ENCODE results near the gene ALDH5A1. TPM values are rescaled to one million over a fixed set of nuclear protein-coding genes. Genes with fewer than 3 reads are reported as not detected.
"Not testable (repeated sequence)": the region's sequence is repeated elsewhere in the genome, so short reads cannot be mapped to it uniquely, and the experiment has no call there.

Gene ALDH5A1
- total RNA-seq, 2 donors from 2014 or later: 8.0 to 14.7 TPM

- Mint-ChIP-seq H3K27me3 (ENCODE audit: low read depth) (no peaks in the 10 kb centered on the region), H3K27ac (no peak overlapping the region), H3K4me1 (ENCODE audit: low read depth) (peaks cover 25% of the 10 kb centered on the region), H3K4me3 (peak overlapping the region; percentile 87), H3K9me3 (peaks cover 1 to 2% of the 10 kb centered on the region in 2 donors), H3K36me3 (ENCODE audit: insufficient read depth in 2 of 2) (peaks cover 6 to 7% of the 10 kb centered on the region in 2 donors)
- ATAC-seq (replicated peaks in 1 of 2) (peak; percentile 4 to 6), DNase-seq (no peak)
These were observed 586 bp upstream of the ALDH5A1 start for GRCh38 chr6:24493945-24494820.

GRCh38 chr6:24497254-24497970 lies 2.6 kb downstream of the ALDH5A1 start:
- DNase-seq: no peak
- Mint-ChIP-seq H3K9me3 (peaks cover 1 to 2% of the 10 kb centered on the region in 2 donors), H3K36me3 (ENCODE audit: insufficient read depth in 2 of 2) (peaks cover 6 to 7% of the 10 kb centered on the region in 2 donors), H3K27ac (no peak overlapping the region), H3K27me3 (ENCODE audit: low read depth) (no peaks in the 10 kb centered on the region), H3K4me3 (no peak overlapping the region), H3K4me1 (ENCODE audit: low read depth) (peaks cover 38% of the 10 kb centered on the region)
- ATAC-seq (replicated peaks in 1 of 2): no peak

GRCh38 chr6:24500683-24501082 lies 5.9 kb downstream of the ALDH5A1 start:
- no peak overlapping the region for H3K4me3 Mint-ChIP-seq
- no peak for ATAC-seq (replicated peaks in 1 of 2)
- H3K36me3 Mint-ChIP-seq (ENCODE audit: insufficient read depth in 2 of 2): peaks cover 6 to 7% of the 10 kb centered on the region in 2 donors
- no peak overlapping the region for H3K27ac Mint-ChIP-seq
- no peak for DNase-seq
- H3K9me3 Mint-ChIP-seq: peaks cover 1 to 2% of the 10 kb centered on the region in 2 donors
- H3K4me1 Mint-ChIP-seq (ENCODE audit: low read depth): peaks cover 23% of the 10 kb centered on the region
- H3K27me3 Mint-ChIP-seq (ENCODE audit: low read depth): no peaks in the 10 kb centered on the region

- peaks cover 4 to 6% of the 10 kb centered on the region in 2 donors for H3K36me3 Mint-ChIP-seq (ENCODE audit: insufficient read depth in 2 of 2)
- H3K27ac Mint-ChIP-seq: no peak overlapping the region
- H3K4me3 Mint-ChIP-seq: no peak overlapping the region
- H3K4me1 Mint-ChIP-seq (ENCODE audit: low read depth): peaks cover 22% of the 10 kb centered on the region
- peaks cover 1 to 2% of the 10 kb centered on the region in 2 donors for H3K9me3 Mint-ChIP-seq
- DNase-seq (peak in 1 of 2 donors; percentile 19), ATAC-seq (replicated peaks in 1 of 2) (peak; percentile 66 to 82)
- H3K27me3 Mint-ChIP-seq (ENCODE audit: low read depth): no peaks in the 10 kb centered on the region
These were observed 6.6 kb downstream of the ALDH5A1 start for GRCh38 chr6:24501374-24501773.

GRCh38 chr6:24501914-24502313 lies 7.1 kb downstream of the ALDH5A1 start:
- no peak overlapping the region for H3K4me3 Mint-ChIP-seq
- DNase-seq: no peak
- H3K4me1 Mint-ChIP-seq (ENCODE audit: low read depth): peaks cover 22% of the 10 kb centered on the region
- peaks cover 2 to 3% of the 10 kb centered on the region in 2 donors for H3K36me3 Mint-ChIP-seq (ENCODE audit: insufficient read depth in 2 of 2)
- H3K27me3 Mint-ChIP-seq (ENCODE audit: low read depth): no peaks in the 10 kb centered on the region
- no peak overlapping the region for H3K27ac Mint-ChIP-seq
- H3K9me3 Mint-ChIP-seq: peaks cover 1 to 2% of the 10 kb centered on the region in 2 donors
- no peak for ATAC-seq (replicated peaks in 1 of 2)

GRCh38 chr6:24504287-24504648 lies 9.5 kb downstream of the ALDH5A1 start:
- Mint-ChIP-seq H3K27me3 (ENCODE audit: low read depth) (no peaks in the 10 kb centered on the region), H3K36me3 (ENCODE audit: insufficient read depth in 2 of 2) (peaks cover 3 to 12% of the 10 kb centered on the region in 2 donors), H3K27ac (no peak overlapping the region), H3K4me1 (ENCODE audit: low read depth) (peaks cover 13% of the 10 kb centered on the region), H3K4me3 (no peak overlapping the region), H3K9me3 (peaks cover 0 to 1% of the 10 kb centered on the region in 2 donors)
- no peak for ATAC-seq (replicated peaks in 1 of 2)
- no peak for DNase-seq

- H3K4me3 Mint-ChIP-seq: no peak overlapping the region
- peaks cover 13% of the 10 kb centered on the region for H3K4me1 Mint-ChIP-seq (ENCODE audit: low read depth)
- DNase-seq (no peak), ATAC-seq (replicated peaks in 1 of 2) (no peak)
- no peak overlapping the region for H3K27ac Mint-ChIP-seq
- H3K9me3 Mint-ChIP-seq: peaks cover 0 to 1% of the 10 kb centered on the region in 2 donors
- peaks cover 5 to 13% of the 10 kb centered on the region in 2 donors for H3K36me3 Mint-ChIP-seq (ENCODE audit: insufficient read depth in 2 of 2)
- H3K27me3 Mint-ChIP-seq (ENCODE audit: low read depth): no peaks in the 10 kb centered on the region
These were observed 10.1 kb downstream of the ALDH5A1 start for GRCh38 chr6:24504649-24505586.

GRCh38 chr6:24506814-24507520 lies 12.2 kb downstream of the ALDH5A1 start:
- no peaks in the 10 kb centered on the region for H3K27me3 Mint-ChIP-seq (ENCODE audit: low read depth)
- DNase-seq: no peak
- H3K36me3 Mint-ChIP-seq (ENCODE audit: insufficient read depth in 2 of 2): peaks cover 5 to 13% of the 10 kb centered on the region in 2 donors
- H3K4me3 Mint-ChIP-seq: no peak overlapping the region
- H3K9me3 Mint-ChIP-seq: peaks cover 0 to 1% of the 10 kb centered on the region in 2 donors
- no peak overlapping the region for H3K27ac Mint-ChIP-seq
- ATAC-seq (replicated peaks in 1 of 2): no peak
- H3K4me1 Mint-ChIP-seq (ENCODE audit: low read depth): no peaks in the 10 kb centered on the region

GRCh38 chr6:24511976-24512375 lies 17.2 kb downstream of the ALDH5A1 start:
- not testable (repeated sequence) for DNase-seq; ATAC-seq (replicated peaks in 1 of 2); H3K27ac Mint-ChIP-seq; H3K27me3 Mint-ChIP-seq (ENCODE audit: low read depth); H3K4me1 Mint-ChIP-seq (ENCODE audit: low read depth); H3K4me3 Mint-ChIP-seq; H3K9me3 Mint-ChIP-seq
- peaks cover 5 to 14% of the 10 kb centered on the region in 2 donors for H3K36me3 Mint-ChIP-seq (ENCODE audit: insufficient read depth in 2 of 2)

- no peak for ATAC-seq (replicated peaks in 1 of 2)
- no peak for DNase-seq
- no peaks in the 10 kb centered on the region for H3K9me3 Mint-ChIP-seq
- no peak overlapping the region for H3K4me3 Mint-ChIP-seq
- no peak overlapping the region for H3K27ac Mint-ChIP-seq
- H3K36me3 Mint-ChIP-seq (ENCODE audit: insufficient read depth in 2 of 2): peaks cover 1 to 7% of the 10 kb centered on the region in 2 donors
- H3K27me3 Mint-ChIP-seq (ENCODE audit: low read depth): no peaks in the 10 kb centered on the region
- no peaks in the 10 kb centered on the region for H3K4me1 Mint-ChIP-seq (ENCODE audit: low read depth)
These were observed 18.8 kb downstream of the ALDH5A1 start for GRCh38 chr6:24513602-24514001.

GRCh38 chr6:24517659-24518543 lies 23.1 kb downstream of the ALDH5A1 start:
- Mint-ChIP-seq H3K9me3 (no peaks in the 10 kb centered on the region), H3K27ac (peak overlapping the region; percentile 88), H3K4me3 (peak overlapping the region in 1 of 2 donors; percentile 46), H3K36me3 (ENCODE audit: insufficient read depth in 2 of 2) (peaks cover 0 to 3% of the 10 kb centered on the region in 2 donors), H3K4me1 (ENCODE audit: low read depth) (peaks cover 5% of the 10 kb centered on the region), H3K27me3 (ENCODE audit: low read depth) (no peaks in the 10 kb centered on the region)
- DNase-seq: no peak
- no peak for ATAC-seq (replicated peaks in 1 of 2)

All from activated T-cell treated with anti-CD3 and anti-CD28 coated beads, Interleukin-2, amount 50 U/mL, for 72 hours (primary cell).